Gastrocnemius medialis (tissue), 4 donors: Measurements from ENCODE around the gene SELL.

Source experiments
- CTCF ChIP-seq, 5 experiments: fragments of 450-650 bp in 3 of 5; fragments of 200-600 bp in 2 of 5; sonication (generic) in 2 of 5; IDR thresholded peaks in 4 of 5; conservative IDR thresholded peaks in 1 of 5; 1 replicate in 4 of 5; 2 replicates in 1 of 5; pipeline ENCODE4 v1.5.1; 2016 to 2019; ENCODE audit warnings: antibody characterized with exemption in 5 of 5, mild to moderate bottlenecking in 3 of 5, moderate library complexity in 3 of 5
- POLR2A ChIP-seq, 2 donors: fragments of 450-650 bp; IDR thresholded peaks; one replicate each; pipeline ENCODE4 v1.6.1; 2017; ENCODE audit warnings: antibody characterized with exemption in 2 of 2, mild to moderate bottlenecking in 2 of 2, moderate library complexity in 2 of 2

- no peak for TF ChIP-seq CTCF (IDR thresholded peaks at IDR 0.05 in 4 of 5, conservative IDR thresholded peaks at IDR 0.05 in 1 of 5)
- TF ChIP-seq POLR2A (IDR thresholded peaks at IDR 0.05): no peak
Measured at GRCh38 chr1:169699707-169700106, 11.7 kb downstream of the SELL start.
